NCI-H2196 (cell line): ENCODE results near the gene FMNL3.

Source experiments
- DNase-seq: peaks from one replicate; lab custom pipeline; 2025; ENCODE audit not compliant: unreplicated experiment; lab: John Stamatoyannopoulos, UW

FMNL3 gene

GRCh38 chr12:49655595-49656236 is 51.5 kb downstream of the FMNL3 start:
- DNase-seq, result no peak

- no peak for DNase-seq
Observed at GRCh38 chr12:49654715-49655114, 52.5 kb downstream of the FMNL3 start.

GRCh38 chr12:49652921-49653520 is 54.2 kb downstream of the FMNL3 start:
- DNase-seq, result no peak

- DNase-seq, result peak; percentile 74
Observed at GRCh38 chr12:49651855-49652254, 55.4 kb downstream of the FMNL3 start.

GRCh38 chr12:49649892-49650291 is 57.3 kb downstream of the FMNL3 start:
- DNase-seq, result no peak

GRCh38 chr12:49649445-49649844 is 57.8 kb downstream of the FMNL3 start:
- DNase-seq, result no peak

- DNase-seq, result no peak
Observed at GRCh38 chr12:49648712-49649003, 58.5 kb downstream of the FMNL3 start.

GRCh38 chr12:49647827-49648711 is 59.1 kb downstream of the FMNL3 start:
- no peak for DNase-seq

- DNase-seq, result no peak
Observed at GRCh38 chr12:49646871-49647654, 60.1 kb downstream of the FMNL3 start.

- no peak for DNase-seq
Observed at GRCh38 chr12:49646331-49646830, 60.8 kb downstream of the FMNL3 start.

- DNase-seq, result no peak
Observed at GRCh38 chr12:49645146-49646039, 61.8 kb downstream of the FMNL3 start.

GRCh38 chr12:49644620-49644994 is 62.6 kb downstream of the FMNL3 start:
- peak; percentile 72 for DNase-seq

GRCh38 chr12:49643961-49644619 is 63.1 kb downstream of the FMNL3 start:
- no peak for DNase-seq

- DNase-seq, result no peak
Observed at GRCh38 chr12:49643135-49643534, 64.1 kb downstream of the FMNL3 start.

GRCh38 chr12:49642370-49642802 is 64.8 kb downstream of the FMNL3 start:
- DNase-seq, result no peak

- no peak for DNase-seq
Observed at GRCh38 chr12:49641748-49642369, 65.3 kb downstream of the FMNL3 start.

GRCh38 chr12:49636979-49637755 is 70.0 kb downstream of the FMNL3 start:
- DNase-seq, result peak; percentile 78

- no peak for DNase-seq
Observed at GRCh38 chr12:49636574-49636973, 70.6 kb downstream of the FMNL3 start.
